ENCODE results near the gene NTMT1. TPM values are rescaled to one million over a fixed set of nuclear protein-coding genes. Genes with fewer than 3 reads are reported as not detected.

The NTMT1 gene, protein sequence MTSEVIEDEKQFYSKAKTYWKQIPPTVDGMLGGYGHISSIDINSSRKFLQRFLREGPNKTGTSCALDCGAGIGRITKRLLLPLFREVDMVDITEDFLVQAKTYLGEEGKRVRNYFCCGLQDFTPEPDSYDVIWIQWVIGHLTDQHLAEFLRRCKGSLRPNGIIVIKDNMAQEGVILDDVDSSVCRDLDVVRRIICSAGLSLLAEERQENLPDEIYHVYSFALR
- 22.2 TPM in 2 replicates for total RNA-seq

DNA sequence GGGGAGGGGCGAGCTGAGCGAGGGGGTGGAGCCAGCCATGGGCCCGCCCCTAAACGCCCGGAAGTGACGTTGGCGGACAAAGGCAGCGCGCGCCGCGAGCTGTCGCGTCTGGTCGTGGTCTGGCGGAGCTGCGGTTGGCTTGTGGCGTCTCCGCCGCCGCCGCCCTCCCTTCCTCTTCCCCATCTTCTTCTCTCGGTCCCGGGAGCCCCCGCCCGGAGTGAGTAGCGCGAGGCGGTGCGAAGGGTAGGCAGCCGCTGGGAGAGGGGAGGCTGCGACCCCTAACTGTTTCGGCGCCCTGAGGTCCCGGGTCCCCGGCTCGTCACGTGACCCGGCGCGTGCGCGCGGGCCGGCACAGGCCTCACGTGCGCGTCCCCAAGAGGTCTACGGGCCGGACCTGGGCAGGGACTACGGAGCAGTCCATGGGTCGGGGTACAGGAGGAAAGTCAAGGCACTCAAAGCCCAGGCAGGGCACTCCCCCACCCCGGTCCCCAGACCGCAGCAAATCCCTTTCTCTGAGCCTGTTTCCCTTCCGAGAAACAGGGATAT is at the start of gene NTMT1:
NTMT1 (plus strand) TSS at position 85 of the 546 bp plus-strand sequence. CDS start 6,541 bp downstream, outside the sequence.

DNA sequence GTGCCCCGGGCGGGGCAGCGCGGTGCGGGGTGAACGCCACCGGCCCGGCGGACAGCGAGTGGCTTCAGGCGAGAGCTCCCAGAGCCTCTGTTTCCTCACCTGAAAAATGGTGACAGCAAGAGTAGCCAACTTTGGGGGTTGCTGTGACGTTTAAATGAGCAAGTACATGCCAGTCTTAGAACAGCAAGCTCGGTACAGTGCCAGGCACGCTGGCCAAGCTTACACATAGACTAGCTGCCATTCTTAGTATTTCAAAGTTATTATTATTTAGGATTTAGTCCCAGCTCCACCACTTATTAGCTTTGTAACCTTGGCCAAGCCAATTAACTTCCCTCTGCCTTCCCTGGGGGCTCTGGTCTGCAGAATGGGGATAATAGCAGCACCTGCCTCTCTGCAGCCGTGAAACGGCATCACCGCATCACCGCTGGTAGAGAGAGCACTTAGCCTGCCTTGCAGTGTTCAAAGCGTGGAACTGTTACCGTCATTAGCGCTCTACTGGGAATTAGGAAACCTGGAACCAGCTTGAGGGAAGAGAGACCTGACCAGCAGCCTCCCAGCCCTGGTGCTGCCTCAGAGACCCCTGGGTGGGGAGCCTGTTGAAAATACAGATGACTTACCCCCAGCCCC is 5.2 kb upstream of the NTMT1 start, which contains the start of gene C9orf50:
C9orf50 (minus strand) TSS at position 433 of the 627 bp plus-strand sequence. CDS start 527 bp downstream, outside the sequence.

DNA sequence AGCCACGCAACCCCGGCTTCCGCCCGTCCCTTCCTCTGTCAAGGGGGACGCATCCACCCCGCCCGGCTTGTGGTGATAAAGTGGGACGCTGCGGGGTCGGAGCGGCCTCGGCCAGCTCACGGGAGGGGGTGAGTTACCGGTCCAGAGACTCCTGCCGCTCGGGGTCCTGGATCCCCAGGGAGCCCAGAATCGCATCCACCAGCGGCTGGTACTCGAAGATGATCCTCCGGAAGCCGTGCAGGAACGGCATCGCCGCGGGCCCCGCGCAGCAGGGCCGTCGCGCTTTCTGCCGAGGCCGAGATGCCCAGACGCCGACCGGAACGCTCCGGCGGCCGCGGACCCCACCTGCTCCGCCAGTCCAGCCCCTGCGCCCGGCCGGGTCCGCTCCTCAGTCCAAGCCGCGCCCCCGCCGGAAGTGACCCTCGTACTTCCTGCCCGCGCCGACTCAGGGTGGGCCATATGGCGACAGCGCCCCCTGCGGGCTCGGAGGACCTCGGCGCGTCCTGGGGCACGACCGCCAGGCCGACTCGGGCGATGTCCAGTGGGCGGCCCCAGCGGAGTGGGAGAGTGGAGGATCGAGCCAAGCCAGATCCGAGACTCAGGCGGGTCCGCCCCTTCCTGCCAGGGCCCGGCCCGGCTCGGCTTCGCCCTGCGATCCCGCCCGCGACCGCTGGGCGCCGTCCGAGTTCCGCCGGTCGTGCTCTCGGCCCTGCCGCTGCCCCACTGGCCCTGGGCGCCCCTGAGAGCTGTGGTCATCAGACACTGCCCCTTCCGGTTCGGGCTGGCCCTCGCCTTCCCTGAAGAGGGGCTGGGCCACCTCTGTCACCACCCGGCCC is 16.0 kb downstream of the NTMT1 start, which contains the start of gene ASB6:
ASB6 (minus strand) TSS at position 402 of the 836 bp plus-strand sequence; CDS start at position 250, 152 bp downstream.

DNA sequence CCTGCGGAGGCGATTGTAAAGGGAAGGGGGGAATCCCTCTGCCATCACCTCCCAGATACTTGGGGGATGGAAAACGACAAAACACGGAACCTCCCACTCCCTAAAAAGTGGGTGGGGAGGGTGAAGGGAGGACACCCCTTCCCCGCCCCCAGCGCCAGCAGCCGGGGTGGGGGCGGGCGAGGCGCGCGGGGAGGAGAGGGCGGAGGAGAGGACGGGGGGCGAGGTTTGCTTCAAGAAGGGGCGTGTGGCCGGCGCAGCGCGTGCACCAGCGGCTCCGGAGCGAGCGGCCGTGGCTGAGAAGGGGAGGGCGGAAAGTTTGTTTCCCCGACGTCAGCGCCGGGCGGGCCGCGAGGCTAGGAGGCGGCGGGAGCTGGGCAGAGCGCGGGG is 39.4 kb downstream of the NTMT1 start, which contains the start of gene PRRX2:
PRRX2 (plus strand) TSS at position 259 of the 387 bp plus-strand sequence. CDS start 221 bp downstream, outside the sequence.

Other genes starting within 250 kb of the NTMT1 start
- gene C9orf50, start 5.1 kb upstream of the NTMT1 start, total RNA-seq = 0.61 TPM in 1 of 2 replicates, not detected in the other
- gene ASB6, start 16.0 kb downstream of the NTMT1 start, total RNA-seq = 27.3 and 28.1 TPM in 2 replicates
- gene PRRX2, start 39.5 kb downstream of the NTMT1 start, total RNA-seq = 76.4 and 92.7 TPM in 2 replicates
- gene PTGES, start 126.9 kb downstream of the NTMT1 start, total RNA-seq = 29.9 and 40.4 TPM in 2 replicates
- 24.0 and 34.7 TPM in 2 replicates for gene TOR1B, start 177.0 kb downstream of the NTMT1 start, total RNA-seq
- gene TOR1A, start 198.0 kb downstream of the NTMT1 start, total RNA-seq = 43.7 and 54.5 TPM in 2 replicates
- 19.1 and 22.8 TPM in 2 replicates for gene C9orf78, start 209.1 kb downstream of the NTMT1 start, total RNA-seq
- gene USP20, start 209.3 kb downstream of the NTMT1 start, total RNA-seq = 13.2 and 13.8 TPM in 2 replicates